ENCODE results near the gene ZSWIM7. TPM values are rescaled to one million over a fixed set of nuclear protein-coding genes. Genes with fewer than 3 reads are reported as not detected.
"Not testable (repeated sequence)": the region's sequence is repeated elsewhere in the genome, so short reads cannot be mapped to it uniquely, and the experiment has no call there.

ZSWIM7 gene
- total RNA-seq, 1 experiment from 2014 or later = 11.9 TPM

DNA sequence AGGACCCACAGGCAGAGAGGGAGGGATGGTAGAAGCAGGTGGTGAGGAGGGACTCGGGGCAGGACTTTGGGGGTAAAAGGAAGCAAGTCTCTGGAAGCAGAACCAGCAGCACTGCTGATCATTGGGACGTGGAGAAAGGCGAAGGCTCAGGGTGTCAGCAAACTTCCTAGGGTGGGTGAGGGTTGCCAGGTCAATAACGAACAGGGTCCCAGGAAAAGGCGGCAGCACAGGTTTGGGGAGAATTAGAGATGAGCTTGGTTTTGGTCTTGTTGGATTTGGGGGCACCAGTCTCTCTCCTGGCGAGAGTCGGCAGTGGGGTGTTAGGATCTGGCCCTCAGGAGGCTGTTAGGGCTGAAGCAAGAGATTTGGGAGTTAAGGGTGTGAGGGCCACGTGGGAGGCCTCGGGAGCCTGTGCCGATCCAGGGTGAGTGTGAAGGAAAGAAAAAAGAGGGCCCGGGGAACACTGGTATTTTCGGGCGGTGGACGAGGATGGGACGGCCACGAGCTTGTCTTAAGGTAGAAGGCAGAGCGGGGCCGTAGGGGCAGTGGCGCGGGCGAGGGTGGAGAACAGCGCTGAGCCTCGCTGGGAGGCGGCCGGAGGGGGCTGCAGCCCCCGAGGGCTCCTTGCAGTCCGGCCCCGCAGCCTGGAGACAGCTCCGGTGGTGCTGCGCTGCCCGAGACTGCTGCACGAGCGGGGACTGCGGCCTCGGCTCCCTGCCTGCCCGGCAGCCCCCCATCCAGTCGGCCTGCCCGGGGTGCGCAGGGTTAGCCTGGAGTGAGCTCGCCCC, 55.3 kb downstream of the ZSWIM7 start:
- BruUV-seq (replicated peaks) = no TSS peak
- CTCF ChIA-PET = interaction anchor here (0.6 to 3.1 kb wide), 7 partner anchors 10 to 209 kb away, joined by 3 to 34 read pairs (median 6); partner anchors contain the start of genes TTC19 and ZSWIM7
- Mint-ChIP-seq H3K27me3 (ENCODE audit: unreplicated experiment) (no peaks in the 10 kb centered on the region), H3K4me3 (ENCODE audit: low read depth, unreplicated experiment) (peak overlapping the region; percentile 75), H3K9me3 (ENCODE audit: low read depth, unreplicated experiment) (no peaks in the 10 kb centered on the region), H3K4me1 (ENCODE audit: low read depth, unreplicated experiment) (peaks cover 8% of the 10 kb centered on the region), H3K36me3 (ENCODE audit: insufficient read depth, unreplicated experiment) (peaks cover 37% of the 10 kb centered on the region), H3K27ac (ENCODE audit: unreplicated experiment) (peak overlapping the region; percentile 71)
- TF ChIP-seq, protein P1, sequence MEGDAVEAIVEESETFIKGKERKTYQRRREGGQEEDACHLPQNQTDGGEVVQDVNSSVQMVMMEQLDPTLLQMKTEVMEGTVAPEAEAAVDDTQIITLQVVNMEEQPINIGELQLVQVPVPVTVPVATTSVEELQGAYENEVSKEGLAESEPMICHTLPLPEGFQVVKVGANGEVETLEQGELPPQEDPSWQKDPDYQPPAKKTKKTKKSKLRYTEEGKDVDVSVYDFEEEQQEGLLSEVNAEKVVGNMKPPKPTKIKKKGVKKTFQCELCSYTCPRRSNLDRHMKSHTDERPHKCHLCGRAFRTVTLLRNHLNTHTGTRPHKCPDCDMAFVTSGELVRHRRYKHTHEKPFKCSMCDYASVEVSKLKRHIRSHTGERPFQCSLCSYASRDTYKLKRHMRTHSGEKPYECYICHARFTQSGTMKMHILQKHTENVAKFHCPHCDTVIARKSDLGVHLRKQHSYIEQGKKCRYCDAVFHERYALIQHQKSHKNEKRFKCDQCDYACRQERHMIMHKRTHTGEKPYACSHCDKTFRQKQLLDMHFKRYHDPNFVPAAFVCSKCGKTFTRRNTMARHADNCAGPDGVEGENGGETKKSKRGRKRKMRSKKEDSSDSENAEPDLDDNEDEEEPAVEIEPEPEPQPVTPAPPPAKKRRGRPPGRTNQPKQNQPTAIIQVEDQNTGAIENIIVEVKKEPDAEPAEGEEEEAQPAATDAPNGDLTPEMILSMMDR (IDR thresholded peaks at IDR 0.05; ENCODE audit: unreplicated experiment) = no peak
- intact Hi-C loops (cut with micrococcal nuclease; ENCODE audit: unreplicated experiment) = loop anchor here (1.0 to 10.0 kb wide), 2 partner anchors 49 to 116 kb away; no protein-coding TSS in a partner anchor
- DNase-seq = no peak

DNA sequence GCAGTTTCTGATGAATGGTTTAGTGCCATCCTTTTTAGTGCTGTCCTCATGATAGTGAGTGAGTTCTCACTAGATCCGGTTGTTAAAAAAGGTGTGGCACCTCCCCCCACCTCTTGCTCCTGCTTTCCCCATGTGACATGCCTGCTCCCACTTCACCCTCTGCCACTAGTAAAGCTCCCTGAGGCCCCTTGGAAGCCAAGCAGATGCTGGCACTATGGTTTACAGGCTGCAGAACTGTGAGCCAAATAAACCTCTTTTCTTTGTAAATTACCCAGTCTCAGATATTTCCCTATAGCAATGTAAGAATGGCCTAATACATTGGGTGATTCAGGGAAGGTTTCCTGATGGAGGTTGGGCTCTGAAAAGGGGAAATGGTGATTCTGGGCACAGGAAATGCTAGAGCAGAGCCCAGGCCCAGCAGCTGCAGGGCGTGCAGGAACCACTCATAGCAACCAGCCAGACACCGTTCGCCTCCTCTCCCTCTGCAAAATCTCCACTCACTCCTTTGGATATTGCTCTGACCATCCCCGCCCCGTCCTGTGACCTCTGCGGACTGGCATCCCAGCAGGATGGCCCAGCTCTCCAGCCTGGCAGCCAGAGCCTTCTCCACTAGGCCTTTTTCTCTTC, 57.2 kb downstream of the ZSWIM7 start:
- CTCF ChIA-PET = no interaction called here
- peaks cover 30% of the 10 kb centered on the region for H3K36me3 Mint-ChIP-seq (ENCODE audit: insufficient read depth, unreplicated experiment)
- H3K9me3 Mint-ChIP-seq (ENCODE audit: low read depth, unreplicated experiment) = no peaks in the 10 kb centered on the region
- BruUV-seq (replicated peaks) = no TSS peak
- H3K27me3 Mint-ChIP-seq (ENCODE audit: unreplicated experiment) = no peaks in the 10 kb centered on the region
- H3K4me3 Mint-ChIP-seq (ENCODE audit: low read depth, unreplicated experiment) = no peak overlapping the region
- no peak for DNase-seq
- H3K27ac Mint-ChIP-seq (ENCODE audit: unreplicated experiment) = no peak overlapping the region
- TF ChIP-seq, protein P1 (IDR thresholded peaks at IDR 0.05; ENCODE audit: unreplicated experiment) = no peak
- intact Hi-C loops (cut with micrococcal nuclease; ENCODE audit: unreplicated experiment) = loop anchor here (10.0 kb wide), 1 partner anchor 48 kb away; no protein-coding TSS in a partner anchor
- peaks cover 8% of the 10 kb centered on the region for H3K4me1 Mint-ChIP-seq (ENCODE audit: low read depth, unreplicated experiment)

DNA sequence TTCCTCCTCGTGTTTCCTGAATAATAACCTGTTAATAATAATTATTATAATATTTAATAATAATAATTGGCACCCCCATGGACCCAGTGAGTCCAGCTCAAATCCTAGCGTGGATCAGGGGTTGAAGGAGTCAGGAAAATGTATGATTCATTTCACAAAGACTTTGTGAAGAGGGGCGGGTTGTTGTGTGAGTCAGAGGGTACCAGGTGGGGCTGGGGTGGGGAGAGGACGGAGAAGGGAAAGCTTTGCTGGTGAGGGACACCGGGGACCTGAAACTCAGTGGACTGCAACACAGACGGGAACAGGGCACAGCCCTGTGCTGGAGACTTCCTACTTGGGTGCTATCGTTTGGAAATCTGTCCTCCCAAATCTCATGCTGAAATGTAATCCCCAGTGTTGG, 57.7 kb downstream of the ZSWIM7 start:
- CTCF ChIA-PET = interaction anchor here (0.6 kb wide), 1 partner anchor 493 kb away, joined by 3 read pairs; no protein-coding TSS in a partner anchor
- Mint-ChIP-seq H3K27ac (ENCODE audit: unreplicated experiment) (no peak overlapping the region), H3K36me3 (ENCODE audit: insufficient read depth, unreplicated experiment) (peaks cover 27% of the 10 kb centered on the region), H3K9me3 (ENCODE audit: low read depth, unreplicated experiment) (no peaks in the 10 kb centered on the region), H3K4me1 (ENCODE audit: low read depth, unreplicated experiment) (peaks cover 8% of the 10 kb centered on the region), H3K27me3 (ENCODE audit: unreplicated experiment) (no peaks in the 10 kb centered on the region), H3K4me3 (ENCODE audit: low read depth, unreplicated experiment) (no peak overlapping the region)
- no peak for DNase-seq
- TF ChIP-seq, protein P1 (IDR thresholded peaks at IDR 0.05; ENCODE audit: unreplicated experiment) = no peak
- no TSS peak for BruUV-seq (replicated peaks)
- intact Hi-C loops (cut with micrococcal nuclease; ENCODE audit: unreplicated experiment) = loop anchor here (10.0 kb wide), 1 partner anchor 47 kb away; no protein-coding TSS in a partner anchor

DNA sequence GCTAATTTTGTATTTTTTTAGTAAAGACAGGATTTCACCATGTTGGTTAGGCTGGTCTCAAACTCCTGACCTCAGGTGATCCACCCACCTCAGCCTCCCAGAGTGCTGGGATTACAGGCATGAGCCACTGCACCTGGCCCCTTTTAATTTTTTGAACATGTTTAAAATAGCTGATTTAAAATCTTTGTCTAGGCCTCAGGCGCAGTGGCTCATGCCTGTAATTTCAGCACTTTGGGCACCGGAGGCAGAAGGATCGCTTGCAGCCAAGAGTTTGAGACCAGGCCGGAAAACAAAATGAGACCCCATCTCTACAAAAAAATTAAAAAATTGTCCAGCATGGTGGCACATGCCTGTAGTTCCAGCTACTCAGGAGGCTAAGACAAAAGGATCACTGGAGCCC, 63.0 kb downstream of the ZSWIM7 start:
- CTCF ChIA-PET = interaction anchor here (0.6 kb wide), 1 partner anchor 16 kb away, joined by 3 read pairs; no protein-coding TSS in a partner anchor
- H3K27me3 Mint-ChIP-seq (ENCODE audit: unreplicated experiment); H3K4me1 Mint-ChIP-seq (ENCODE audit: low read depth, unreplicated experiment); H3K4me3 Mint-ChIP-seq (ENCODE audit: low read depth, unreplicated experiment); H3K9me3 Mint-ChIP-seq (ENCODE audit: low read depth, unreplicated experiment); DNase-seq; intact Hi-C loops (cut with micrococcal nuclease; ENCODE audit: unreplicated experiment); H3K36me3 Mint-ChIP-seq (ENCODE audit: insufficient read depth, unreplicated experiment); H3K27ac Mint-ChIP-seq (ENCODE audit: unreplicated experiment); BruUV-seq (replicated peaks): not testable (repeated sequence)
